Pons (tissue), 1 donor: ENCODE measurements around the gene HPS3.

ENCODE experiments used
- DNase-seq: peaks from one replicate; pipeline ENCODE4 v3.0.0-alpha.2; 2016; ENCODE audit warnings: low spot score

Gene HPS3

GRCh38 chr3:149120051-149120972 lies 9.1 kb upstream of the HPS3 start:
- DNase-seq = peak; percentile 85

DNA sequence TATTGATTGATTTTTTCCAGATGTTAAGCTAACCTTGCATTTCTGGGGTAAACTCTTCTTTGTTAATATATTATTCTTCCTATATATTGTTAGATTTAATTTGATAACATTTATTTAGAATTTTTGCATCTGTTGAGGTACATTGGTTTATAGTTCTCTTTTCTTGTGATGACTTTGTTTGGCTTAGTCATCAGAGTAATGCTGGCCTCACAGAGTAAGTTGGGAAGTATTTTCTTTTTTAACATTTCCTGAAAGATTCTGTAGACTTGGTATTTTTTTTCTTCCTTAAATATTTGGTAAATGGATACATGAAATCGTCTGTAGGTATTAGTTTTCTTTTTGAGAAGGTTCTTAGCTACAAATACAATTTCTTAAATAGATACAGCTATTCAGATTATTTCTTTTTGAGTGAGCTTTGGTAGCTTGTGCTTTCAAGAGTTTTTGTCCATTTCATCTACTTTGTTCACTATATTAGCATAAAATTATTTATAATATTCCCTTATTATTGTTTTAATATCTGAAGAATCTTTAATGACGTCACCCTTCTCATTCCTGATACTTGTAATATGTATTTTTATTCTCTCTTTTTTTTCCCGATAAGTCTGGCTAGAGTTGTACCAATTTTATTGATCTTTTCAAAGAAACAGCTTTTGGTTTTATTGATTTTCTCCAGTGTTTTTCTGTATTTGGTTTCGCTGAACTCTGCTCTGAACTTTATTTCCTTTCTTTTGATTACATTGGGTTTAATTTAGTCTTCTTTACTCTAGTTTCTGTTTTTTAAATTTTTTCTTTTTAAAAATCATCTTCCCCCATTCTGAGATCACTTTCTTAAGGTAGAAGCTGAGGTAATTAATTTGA lies 6.5 kb upstream of the HPS3 start:
- no peak for DNase-seq

DNA sequence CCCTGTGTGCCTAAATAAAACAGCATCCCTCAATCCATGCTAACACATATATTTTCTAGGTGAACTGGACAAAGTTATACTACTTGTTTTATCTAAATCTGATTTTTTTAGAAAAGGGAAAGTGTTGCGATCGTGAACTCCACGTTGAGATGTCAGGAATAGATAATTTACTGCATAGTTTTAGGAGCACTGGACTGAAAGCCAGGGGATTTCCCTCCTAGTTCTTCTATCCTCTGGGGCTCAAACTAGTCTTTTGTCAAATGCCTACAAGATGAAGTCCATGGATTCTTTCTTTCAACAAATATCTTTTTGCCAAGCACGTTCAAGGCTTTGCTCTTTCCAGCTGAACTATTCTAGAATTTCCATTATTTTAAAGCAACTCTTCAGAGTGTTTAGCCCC lies 617 bp upstream of the HPS3 start:
- no peak for DNase-seq

- peak; percentile 19 for DNase-seq
These were observed 2.2 kb downstream of the HPS3 start for GRCh38 chr3:149131589-149131988.

DNA sequence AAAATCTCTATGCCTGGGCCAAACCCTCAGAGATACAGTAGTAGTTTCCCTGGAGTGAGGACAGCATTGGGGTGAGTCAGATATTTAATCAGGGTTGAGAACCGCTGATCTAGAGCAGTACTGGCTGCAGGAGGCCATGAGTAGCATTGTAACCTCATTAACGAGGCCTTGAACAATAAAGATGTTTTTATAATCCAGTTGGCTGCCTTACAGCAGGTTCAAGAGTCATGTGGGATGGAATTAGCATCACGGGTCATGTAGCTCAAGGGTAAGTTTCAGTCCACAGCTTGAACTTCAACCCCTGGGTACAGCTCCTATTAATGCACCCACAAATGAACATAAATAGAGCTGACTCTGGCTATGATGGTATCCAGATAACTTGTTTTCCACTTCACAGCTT lies 5.1 kb downstream of the HPS3 start:
- no peak for DNase-seq

- DNase-seq = no peak
These were observed 13.2 kb downstream of the HPS3 start for GRCh38 chr3:149142682-149143081.

DNA sequence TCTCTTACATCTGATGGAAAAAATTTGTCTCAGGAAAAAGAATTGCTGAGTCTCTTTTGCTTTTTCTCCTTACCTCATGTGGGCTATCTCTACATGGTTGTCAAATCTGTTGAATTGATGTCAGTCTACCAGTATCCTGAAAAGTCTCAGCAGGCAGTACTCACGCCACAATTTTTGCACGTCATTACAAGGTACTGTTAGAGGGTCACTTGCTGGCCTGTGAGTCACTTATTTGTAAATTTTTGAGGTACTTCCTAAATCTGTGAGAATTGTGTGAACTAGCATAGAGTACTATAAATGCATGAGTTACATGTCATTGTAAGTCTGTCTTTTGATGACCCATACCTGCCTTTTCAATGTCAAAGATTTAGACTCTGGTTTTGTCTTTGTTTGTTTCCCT lies 15.9 kb downstream of the HPS3 start:
- no peak for DNase-seq

DNA sequence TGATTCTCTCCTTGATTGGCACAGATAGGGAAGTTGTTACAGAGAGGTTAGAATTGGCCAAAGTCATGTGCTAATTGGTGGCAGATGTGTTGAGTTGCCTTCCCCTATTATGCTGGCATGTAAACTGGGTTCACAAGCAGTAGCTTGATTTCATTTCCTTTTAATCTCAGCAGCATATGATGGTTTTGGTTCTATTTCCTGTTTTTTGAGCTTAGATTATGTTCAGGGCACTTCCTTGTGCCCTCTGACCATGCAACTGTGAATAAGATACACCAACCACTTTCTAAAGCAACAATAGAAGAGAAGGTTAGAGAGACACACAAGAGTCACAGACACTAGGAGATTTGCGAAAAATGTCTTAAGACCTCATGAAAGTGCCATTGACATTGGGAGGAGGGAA lies 16.5 kb downstream of the HPS3 start:
- peak; percentile 86 for DNase-seq

DNA sequence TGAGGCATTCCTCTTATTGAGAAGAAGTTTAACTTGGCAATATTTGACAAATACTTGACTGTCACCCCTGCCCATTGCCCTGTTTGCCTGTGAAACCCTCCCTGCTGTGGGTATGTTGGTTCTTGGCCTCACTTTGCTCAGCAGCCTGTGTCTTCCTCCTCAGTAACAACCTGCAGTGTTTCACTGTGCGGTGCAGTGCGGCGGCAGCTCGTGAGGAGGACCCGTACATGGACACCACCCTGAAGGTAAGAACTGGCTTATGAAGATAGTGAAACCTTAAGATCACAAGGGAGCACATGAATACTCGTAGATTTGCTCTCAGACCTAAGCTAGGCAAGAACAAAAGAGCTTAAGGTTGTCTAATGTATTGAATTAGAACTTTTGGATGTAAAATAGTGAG lies 21.0 kb downstream of the HPS3 start:
- DNase-seq = no peak

DNA sequence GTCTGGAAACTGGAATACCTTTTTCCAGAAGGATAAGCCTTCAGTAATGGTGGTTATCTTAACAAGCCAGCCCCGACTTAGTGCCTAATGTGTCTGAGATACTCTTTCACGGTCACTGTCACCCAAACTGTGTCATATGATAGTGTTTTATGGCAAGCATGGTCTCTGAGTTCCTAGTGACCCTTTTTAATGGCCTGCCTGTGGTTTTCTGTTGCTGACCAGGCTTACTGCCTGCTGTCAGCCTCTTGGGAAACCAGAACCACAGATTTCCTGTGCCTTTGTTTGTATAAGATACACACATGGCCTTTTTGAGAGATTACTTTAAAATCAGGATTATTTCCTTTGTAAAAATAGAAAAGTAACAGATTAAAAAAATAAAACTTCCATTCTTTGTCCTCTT lies 22.4 kb downstream of the HPS3 start:
- peak; percentile 60 for DNase-seq

- peak; percentile 56 for DNase-seq
These were observed 23.0 kb downstream of the HPS3 start for GRCh38 chr3:149152420-149152819.

GRCh38 chr3:149153402-149153801 lies 24.0 kb downstream of the HPS3 start:
- no peak for DNase-seq

- DNase-seq = no peak
These were observed 31.4 kb downstream of the HPS3 start for GRCh38 chr3:149160754-149161300.

DNA sequence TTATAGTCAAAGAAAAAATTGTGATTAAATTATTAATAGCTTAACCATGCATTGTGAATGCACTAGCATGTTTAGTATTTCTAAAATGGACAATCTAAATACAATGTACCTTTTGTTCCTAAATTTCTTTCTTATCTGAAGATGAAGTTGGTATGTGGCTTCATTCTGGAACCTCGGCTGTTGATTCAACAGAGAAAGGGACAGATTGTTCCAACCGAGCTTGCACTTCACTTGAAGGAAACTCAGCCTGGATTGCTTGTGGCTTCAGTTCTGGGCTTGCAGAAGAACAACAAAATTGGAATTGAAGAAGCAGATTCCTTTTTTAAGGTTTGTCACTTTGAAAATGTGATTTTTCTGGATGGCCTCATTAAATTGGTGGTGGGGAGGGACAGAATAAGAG lies 32.6 kb downstream of the HPS3 start:
- no peak for DNase-seq

DNA sequence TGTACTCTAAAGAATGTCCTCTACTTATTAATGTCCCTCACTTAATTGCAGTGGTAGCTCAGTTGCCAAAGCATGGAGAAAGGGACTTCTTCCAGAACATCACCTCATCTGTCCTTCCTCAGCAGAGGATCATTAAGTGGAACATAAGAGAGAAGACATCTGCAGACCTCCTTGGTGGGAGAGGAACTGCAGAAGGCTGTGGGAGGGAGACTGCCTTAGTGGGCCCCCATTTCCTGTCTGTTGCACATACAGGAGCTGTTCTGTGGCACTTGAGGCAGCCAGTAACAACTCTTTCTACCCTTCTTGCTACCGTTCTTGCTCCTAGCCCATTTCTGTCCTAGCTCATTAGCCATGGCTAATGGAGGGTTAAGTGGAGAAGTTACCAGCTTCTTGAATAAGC lies 33.6 kb downstream of the HPS3 start:
- DNase-seq = no peak

- no peak for DNase-seq
These were observed 38.5 kb downstream of the HPS3 start for GRCh38 chr3:149167898-149168297.

- no peak for DNase-seq
These were observed 41.2 kb downstream of the HPS3 start for GRCh38 chr3:149170672-149171071.

DNA sequence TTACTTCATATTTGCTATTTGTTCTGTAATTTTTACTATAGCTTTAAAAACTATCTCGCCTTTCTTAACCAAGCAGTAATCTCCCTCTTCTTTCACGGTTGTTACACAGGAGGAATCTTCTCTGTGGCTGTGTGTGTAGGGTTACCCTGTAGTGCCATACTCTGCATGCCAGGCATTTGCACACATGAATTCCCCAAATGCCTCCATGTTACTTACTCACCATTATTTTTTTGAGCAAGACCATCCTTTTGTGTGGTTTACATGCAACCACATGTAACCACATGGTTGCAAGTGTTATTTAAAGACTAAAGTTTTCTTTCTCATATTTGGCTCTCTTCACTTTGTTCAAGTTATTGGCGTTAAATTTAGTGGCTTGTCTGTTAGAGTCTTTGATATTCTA lies 45.5 kb downstream of the HPS3 start:
- no peak for DNase-seq

DNA sequence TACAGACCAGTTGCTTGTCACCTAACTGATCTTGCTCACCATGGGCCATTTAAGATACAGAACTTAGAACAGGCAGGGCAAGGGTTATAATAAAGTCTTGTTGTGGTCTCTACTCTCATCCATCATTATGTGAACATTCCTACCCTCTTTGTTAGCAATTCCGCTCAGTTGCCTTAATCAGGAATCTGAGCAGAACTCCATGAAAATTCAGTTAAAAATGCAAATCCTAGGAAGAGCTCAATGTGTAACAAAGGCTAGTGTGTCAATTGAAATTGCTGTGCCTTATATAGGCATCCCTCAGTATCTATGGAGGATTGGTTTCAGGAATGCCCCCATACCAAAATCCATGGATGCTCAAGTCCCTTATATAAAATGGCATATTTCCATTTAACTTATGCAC lies 47.7 kb downstream of the HPS3 start:
- no peak for DNase-seq

- no peak for DNase-seq
These were observed 49.8 kb downstream of the HPS3 start for GRCh38 chr3:149179220-149179619.

- DNase-seq = peak; percentile 25
These were observed 50.7 kb downstream of the HPS3 start for GRCh38 chr3:149180057-149180573.

DNA sequence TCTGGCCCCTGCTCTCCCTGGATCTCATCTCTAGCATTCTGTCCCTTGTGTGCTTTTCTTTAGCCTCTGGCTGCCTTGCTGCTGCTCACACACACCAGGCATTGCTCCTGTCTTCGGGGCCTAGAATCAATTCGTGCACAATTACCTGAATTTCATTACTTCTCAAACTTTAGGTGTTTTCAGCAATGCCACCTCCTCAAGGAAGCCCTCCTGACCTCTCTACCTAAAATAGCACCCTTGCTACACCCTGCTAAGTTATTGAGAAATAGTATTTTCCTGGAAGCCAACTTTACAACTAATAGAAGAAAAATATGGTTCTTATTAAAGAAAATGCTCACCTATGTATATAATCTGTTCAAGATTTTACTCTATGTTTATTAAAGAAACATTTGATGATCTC lies 51.7 kb downstream of the HPS3 start:
- DNase-seq = no peak

- DNase-seq = no peak
These were observed 56.8 kb downstream of the HPS3 start for GRCh38 chr3:149186219-149186618.
